ENCODE data around the gene EIF2S1. TPM values are rescaled to one million over a fixed set of nuclear protein-coding genes. Genes with fewer than 3 reads are reported as not detected.
"Not testable (repeated sequence)": the region's sequence is repeated elsewhere in the genome, so short reads cannot be mapped to it uniquely, and the experiment has no call there.

The EIF2S1 gene
- polyA plus RNA-seq, 1 donor from 2014 or later: 124 TPM

DNA sequence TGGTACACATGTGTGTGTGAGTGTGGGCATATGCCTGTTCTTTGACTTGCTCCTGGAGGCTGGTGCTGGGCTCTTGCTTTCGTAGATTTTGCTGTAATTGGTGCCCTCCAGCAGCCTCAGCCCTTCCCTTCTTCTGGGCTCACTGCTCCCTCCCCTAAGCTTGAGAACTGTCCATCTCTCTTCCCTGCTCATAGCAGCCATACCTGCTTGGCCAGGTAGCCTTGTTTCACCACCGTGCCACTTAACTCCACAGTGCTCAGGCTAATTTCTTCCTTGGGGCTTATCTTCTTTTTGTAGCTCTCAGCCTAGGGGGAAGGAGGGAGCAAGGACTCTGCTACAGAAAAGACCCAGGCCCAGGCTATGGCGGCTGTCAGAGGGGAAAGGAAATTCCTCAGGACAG, 32.0 kb downstream of the EIF2S1 start:
- no peaks in the 10 kb centered on the region for H3K9me3 Mint-ChIP-seq
- H3K4me1 Mint-ChIP-seq: no peaks in the 10 kb centered on the region
- H3K27ac Mint-ChIP-seq: no peak overlapping the region
- peaks cover 3% of the 10 kb centered on the region for H3K27me3 Mint-ChIP-seq
- H3K4me3 Mint-ChIP-seq: no peak overlapping the region
- H3K36me3 Mint-ChIP-seq: peaks cover 1% of the 10 kb centered on the region

DNA sequence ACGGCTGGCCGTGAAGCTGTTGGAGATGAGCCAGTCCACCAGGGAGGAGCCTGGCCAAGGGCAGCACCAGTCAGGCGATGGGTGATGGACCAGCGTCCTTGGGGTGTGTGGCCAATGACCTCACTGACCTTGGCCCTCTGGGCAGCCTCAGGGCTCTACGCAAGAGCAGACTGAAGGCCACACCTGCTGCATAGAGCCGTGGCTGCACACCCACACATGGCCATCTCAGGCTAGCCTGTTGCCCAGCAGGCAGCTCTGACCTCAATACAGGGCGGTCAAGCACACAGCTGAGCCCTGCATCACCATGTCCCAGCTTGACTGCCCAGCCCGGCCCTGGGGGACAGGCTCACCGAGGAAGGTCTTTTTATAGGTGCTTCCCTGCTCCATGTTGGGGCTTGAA, 32.7 kb downstream of the EIF2S1 start:
- Mint-ChIP-seq H3K36me3 (peaks cover 1% of the 10 kb centered on the region), H3K4me3 (no peak overlapping the region), H3K27me3 (peaks cover 3% of the 10 kb centered on the region), H3K9me3 (no peaks in the 10 kb centered on the region), H3K27ac (no peak overlapping the region), H3K4me1 (no peaks in the 10 kb centered on the region)

DNA sequence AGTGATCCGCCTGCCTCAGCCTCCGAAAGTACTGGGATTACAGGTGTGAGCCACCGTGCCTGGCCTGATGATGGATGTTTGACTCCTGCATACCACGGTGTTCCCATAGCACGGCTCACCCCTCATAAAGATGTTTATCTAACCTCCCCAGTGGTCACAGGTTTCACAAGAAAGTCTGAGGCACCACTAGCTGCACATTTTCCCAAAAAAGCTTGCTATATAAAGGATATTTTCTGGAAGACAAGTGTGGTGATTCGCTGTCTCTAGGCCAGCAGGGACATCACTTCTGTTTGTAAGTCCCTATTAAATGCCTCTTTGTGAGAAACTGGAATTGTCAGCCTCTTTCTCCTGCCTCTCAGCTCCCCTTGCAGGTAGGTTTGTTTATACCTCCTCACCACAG, 33.6 kb downstream of the EIF2S1 start:
- H3K4me1 Mint-ChIP-seq: no peaks in the 10 kb centered on the region
- H3K4me3 Mint-ChIP-seq: no peak overlapping the region
- H3K27ac Mint-ChIP-seq: no peak overlapping the region
- H3K9me3 Mint-ChIP-seq: no peaks in the 10 kb centered on the region
- peaks cover 3% of the 10 kb centered on the region for H3K27me3 Mint-ChIP-seq
- peaks cover 1% of the 10 kb centered on the region for H3K36me3 Mint-ChIP-seq

DNA sequence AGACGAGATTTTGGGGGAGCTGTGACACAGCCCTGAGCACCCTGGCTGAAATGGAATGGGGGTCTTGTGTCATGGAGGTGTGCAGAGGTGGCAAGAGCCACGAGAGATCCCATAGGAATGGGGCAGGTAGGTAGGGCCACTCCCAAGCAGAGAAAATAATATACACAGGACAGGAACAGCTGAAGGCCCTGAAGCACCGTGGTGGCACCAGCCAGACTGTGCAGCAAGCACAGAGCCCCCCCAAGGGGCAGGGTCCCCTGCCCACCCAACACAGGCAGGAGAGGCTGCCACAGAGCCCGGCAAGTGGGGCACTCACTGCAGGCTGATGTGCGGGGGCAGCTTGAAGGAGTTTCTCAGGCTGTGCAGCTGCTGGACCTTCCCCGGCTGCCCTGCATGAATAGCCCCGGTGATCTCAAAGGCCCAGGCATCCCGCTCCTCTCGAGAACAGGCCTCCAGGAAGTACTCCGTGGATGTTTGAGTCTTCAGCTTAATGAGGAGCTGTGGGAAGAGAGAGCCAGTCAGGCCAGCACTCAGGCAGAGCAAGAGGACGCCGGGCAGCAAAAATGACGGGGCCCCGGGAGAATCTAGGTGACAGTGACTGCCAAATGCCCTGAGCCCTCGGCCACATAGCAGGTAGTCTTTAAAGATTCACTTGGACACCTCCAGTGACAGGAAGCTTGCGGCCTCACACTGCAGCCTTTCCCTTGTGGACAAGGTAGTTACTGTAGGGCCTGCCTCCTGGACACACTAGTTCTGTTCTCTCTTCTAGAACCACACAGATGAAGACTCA, 35.2 kb downstream of the EIF2S1 start:
- Mint-ChIP-seq H3K4me1 (no peaks in the 10 kb centered on the region), H3K27ac (peak overlapping the region in 1 of 3 donors; percentile 2), H3K9me3 (peaks cover 0 to 1% (median 0%) of the 10 kb centered on the region in 3 donors), H3K27me3 (peaks cover 4% of the 10 kb centered on the region), H3K36me3 (peaks cover 1% of the 10 kb centered on the region), H3K4me3 (no peak overlapping the region)

DNA sequence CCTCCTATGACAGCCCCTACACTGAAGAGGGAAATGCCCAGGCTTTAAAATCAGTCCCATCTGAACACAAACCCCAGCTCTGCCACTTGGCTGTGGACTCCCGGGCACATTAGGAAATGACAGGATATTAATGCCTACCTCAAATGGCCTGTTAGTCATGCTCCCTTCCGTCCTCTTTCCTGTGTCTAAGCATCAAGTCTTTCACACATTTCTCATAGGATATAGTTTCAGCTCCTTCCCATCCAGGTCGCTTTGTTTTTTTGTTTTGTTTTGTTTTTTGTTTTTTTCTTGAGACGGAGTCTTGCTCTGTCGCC, 35.7 kb downstream of the EIF2S1 start:
- peaks cover 1% of the 10 kb centered on the region for H3K36me3 Mint-ChIP-seq
- H3K4me1 Mint-ChIP-seq: no peaks in the 10 kb centered on the region
- H3K4me3 Mint-ChIP-seq: no peak overlapping the region
- H3K27me3 Mint-ChIP-seq: peaks cover 8% of the 10 kb centered on the region
- peak overlapping the region in 1 of 3 donors; percentile 2 for H3K27ac Mint-ChIP-seq
- H3K9me3 Mint-ChIP-seq: peaks cover 0 to 1% (median 0%) of the 10 kb centered on the region in 3 donors

DNA sequence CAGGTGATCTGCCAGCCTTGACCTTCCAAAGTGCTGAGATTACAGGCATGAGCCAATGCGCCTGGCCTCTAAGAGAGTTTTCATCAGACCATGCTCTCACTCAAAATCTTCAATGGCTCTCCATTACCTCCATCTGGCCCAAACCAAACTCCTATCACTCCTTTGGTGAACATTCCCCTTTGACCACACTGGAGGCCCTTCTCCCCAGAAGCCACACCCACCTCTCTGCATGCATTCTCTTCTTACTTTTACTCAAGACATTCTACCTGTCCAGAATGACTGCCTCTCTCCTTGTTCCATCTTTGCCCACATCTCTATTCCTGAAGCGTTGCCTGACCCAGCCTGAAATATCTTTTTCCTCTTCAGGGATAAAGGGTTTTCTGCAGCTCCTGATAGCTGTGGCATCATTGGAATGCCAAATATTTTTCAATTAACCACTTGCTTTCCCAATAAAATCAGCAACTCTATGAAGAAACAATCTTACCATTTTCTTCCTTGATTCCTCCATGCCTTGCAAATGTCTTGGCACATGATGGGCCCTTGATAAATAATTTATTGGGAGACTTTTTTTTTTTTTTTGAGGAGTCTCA, 36.3 kb downstream of the EIF2S1 start:
- H3K36me3 Mint-ChIP-seq: peaks cover 1% of the 10 kb centered on the region
- H3K4me3 Mint-ChIP-seq: peak overlapping the region in 1 of 4 donors; percentile 73
- H3K9me3 Mint-ChIP-seq: peaks cover 0 to 1% (median 0%) of the 10 kb centered on the region in 3 donors
- H3K4me1 Mint-ChIP-seq: no peaks in the 10 kb centered on the region
- H3K27ac Mint-ChIP-seq: peak overlapping the region in 1 of 3 donors; percentile 43
- H3K27me3 Mint-ChIP-seq: peaks cover 8% of the 10 kb centered on the region

DNA sequence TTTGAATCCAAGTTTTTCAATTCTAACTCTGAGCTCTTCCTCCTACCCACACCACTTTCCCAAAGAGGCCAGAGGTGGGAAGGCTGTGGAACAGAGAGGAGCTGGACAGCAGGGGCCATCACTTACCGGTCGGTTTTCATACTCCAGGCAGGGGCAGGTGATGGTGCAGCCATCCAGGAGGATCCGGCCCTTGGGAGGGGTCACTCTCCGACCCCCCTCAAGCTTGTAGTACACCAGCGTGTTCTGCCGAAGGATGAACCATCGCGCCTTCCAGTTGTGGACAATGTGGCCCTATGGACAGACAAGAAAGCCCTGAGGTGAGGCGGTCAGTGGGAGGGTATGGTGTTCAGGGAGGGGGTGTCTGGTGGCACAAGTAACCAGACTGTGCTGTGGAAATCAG, 37.4 kb downstream of the EIF2S1 start:
- Mint-ChIP-seq H3K27ac (no peak overlapping the region), H3K27me3 (peaks cover 8% of the 10 kb centered on the region), H3K36me3 (peaks cover 1% of the 10 kb centered on the region), H3K4me1 (no peaks in the 10 kb centered on the region), H3K4me3 (no peak overlapping the region), H3K9me3 (peaks cover 0 to 1% (median under 1%) of the 10 kb centered on the region in 3 donors)

DNA sequence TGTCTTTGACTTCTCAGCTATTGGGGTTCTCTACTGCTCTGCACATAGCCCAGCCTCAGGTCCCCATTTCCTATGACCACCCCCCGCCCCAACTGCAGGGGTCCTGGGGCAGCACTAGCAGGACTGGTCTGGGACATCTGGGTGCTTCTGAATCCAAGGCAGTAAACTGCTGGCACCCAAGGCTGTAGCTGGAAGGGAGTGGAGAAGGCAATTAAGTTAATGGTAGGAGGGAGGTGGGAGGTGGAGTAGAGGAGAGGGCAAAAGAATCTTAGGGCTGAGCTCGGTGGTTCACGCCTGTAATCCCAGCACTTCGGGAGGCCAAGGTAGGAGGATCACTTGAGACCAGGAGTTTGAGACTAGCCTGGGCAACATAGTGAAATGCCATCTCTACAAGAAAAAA, 40.3 kb downstream of the EIF2S1 start:
- Mint-ChIP-seq H3K9me3 (peaks cover 0 to 5% (median 1%) of the 10 kb centered on the region in 3 donors), H3K4me3 (no peak overlapping the region), H3K36me3 (peaks cover 1% of the 10 kb centered on the region), H3K27me3 (peaks cover 8% of the 10 kb centered on the region), H3K4me1 (no peaks in the 10 kb centered on the region), H3K27ac (no peak overlapping the region)

DNA sequence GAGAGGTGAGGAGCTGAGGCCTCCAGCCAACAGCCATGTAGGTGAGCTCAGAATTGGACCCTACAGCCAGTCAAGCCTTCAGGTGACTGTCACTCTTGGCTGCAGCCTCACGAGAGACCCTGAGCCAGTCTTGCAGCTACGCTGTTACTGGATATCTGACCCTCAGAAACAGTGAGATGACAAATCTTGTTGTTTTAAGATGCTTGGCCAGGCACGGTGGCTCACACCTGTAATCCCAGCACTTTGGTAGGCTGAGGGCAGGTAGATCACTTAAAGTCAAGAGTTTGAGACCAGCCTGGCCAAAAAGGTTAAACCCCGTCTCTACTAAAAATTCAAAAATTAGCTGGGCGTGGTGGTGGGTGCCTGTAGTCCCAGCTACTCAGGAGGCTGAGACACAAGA, 45.6 kb downstream of the EIF2S1 start:
- H3K9me3 Mint-ChIP-seq: peaks cover 0 to 5% (median 0%) of the 10 kb centered on the region in 3 donors
- no peaks in the 10 kb centered on the region for H3K4me1 Mint-ChIP-seq
- peaks cover 8% of the 10 kb centered on the region for H3K27me3 Mint-ChIP-seq
- H3K4me3 Mint-ChIP-seq: no peak overlapping the region
- H3K27ac Mint-ChIP-seq: no peak overlapping the region
- H3K36me3 Mint-ChIP-seq: no peaks in the 10 kb centered on the region

DNA sequence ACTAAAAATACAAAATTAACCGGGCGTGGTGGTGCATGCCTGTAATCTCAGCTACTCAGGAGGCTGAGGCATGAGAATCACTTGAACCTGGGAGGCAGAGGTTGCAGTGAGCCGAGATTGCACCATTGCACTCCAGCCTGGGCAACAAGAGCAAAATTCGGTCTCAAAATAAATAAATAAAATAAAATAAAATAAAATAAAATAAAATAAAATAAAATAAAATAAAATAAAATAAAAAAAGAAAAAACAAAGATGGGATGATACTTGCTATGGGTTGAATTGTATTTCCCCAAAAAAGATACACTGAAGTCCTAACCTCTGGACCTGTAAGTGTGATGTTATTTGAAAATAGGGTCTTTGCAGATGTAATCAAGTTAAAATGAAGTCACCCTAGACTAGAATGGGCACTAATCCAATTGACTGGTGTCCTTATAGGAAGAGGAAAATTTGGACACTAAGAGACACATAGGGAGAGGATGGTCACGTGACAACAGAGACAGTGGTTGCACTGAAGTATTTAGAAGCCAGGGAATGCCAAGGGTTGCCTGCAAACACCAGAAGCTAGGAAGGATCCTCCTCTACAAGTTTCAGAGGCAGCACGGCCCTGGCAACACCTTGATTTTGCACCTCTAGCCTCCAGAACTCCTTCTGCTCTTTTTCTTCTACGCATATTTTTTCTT, 48.1 kb downstream of the EIF2S1 start:
- H3K4me1 Mint-ChIP-seq, H3K27ac Mint-ChIP-seq, H3K9me3 Mint-ChIP-seq, H3K36me3 Mint-ChIP-seq, H3K4me3 Mint-ChIP-seq: not testable (repeated sequence)
- H3K27me3 Mint-ChIP-seq: peaks cover 19% of the 10 kb centered on the region

DNA sequence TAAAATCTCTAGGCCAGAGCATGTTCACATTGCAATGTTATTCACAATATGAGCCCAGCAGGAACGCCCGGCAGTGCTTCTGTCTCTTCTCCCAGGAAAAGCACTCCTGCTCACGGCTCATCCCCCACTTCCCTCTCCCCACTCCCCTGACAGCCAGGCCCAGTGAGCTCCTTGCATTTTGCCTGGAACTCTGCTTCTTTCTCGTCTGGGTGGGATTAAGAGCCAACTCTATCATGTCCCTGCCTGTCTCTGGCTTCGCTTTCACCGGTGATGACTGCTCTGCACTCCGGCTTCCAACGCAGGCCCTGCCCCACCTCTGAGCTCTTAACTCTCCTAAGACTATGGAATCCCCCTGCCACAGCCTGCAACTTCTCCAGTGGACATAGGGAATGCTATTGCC, 49.3 kb downstream of the EIF2S1 start:
- no peaks in the 10 kb centered on the region for H3K9me3 Mint-ChIP-seq
- H3K27ac Mint-ChIP-seq: no peak overlapping the region
- H3K27me3 Mint-ChIP-seq: peaks cover 19% of the 10 kb centered on the region
- peaks cover 0 to 2% (median 0%) of the 10 kb centered on the region in 3 donors for H3K4me1 Mint-ChIP-seq
- no peaks in the 10 kb centered on the region for H3K36me3 Mint-ChIP-seq
- H3K4me3 Mint-ChIP-seq: peak overlapping the region in 1 of 4 donors; percentile 51

DNA sequence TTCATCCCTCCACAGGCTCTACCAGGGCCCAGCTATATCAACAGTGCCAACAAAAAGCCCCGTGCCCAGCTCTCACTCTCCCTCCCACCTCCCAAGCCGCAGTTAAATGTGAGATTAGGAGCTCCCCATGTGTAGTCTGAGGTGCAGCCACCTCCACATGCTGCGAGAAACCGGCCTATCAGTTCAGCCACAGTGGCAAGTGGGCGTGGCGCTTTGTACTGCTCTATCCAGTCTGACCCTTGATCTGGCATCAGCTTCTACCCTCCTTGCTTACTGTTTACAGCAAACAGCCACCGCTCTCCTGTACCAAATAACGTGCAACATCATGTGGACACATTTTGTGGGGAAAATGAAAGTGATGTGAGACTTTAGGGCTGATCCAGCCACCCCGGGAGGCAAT, 50.2 kb downstream of the EIF2S1 start:
- Mint-ChIP-seq H3K4me1 (peaks cover 0 to 2% (median 0%) of the 10 kb centered on the region in 3 donors), H3K27me3 (peaks cover 19% of the 10 kb centered on the region), H3K9me3 (no peaks in the 10 kb centered on the region), H3K4me3 (no peak overlapping the region), H3K36me3 (no peaks in the 10 kb centered on the region), H3K27ac (no peak overlapping the region)

DNA sequence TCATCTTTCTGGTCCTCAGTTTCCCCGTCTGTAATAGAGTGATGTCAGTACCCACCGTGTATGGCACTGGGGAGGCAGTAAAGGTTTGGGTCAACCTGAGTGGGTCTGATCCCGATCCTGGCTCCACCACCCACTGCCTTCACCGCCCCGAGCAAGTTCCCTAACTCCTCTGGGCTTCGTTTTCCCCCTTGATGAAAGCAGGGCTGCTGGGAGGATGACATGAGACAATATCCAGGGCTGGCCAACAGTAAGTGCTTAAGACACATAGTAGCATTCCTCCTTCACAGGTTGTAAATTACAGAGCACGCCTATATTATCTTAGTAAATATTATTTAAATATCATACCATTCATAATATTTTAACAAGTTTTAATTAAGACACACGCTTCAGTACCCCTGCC, 51.2 kb downstream of the EIF2S1 start:
- Mint-ChIP-seq H3K4me3 (no peak overlapping the region), H3K27me3 (peaks cover 15% of the 10 kb centered on the region), H3K36me3 (no peaks in the 10 kb centered on the region), H3K4me1 (peaks cover 0 to 2% (median 0%) of the 10 kb centered on the region in 3 donors), H3K9me3 (no peaks in the 10 kb centered on the region), H3K27ac (no peak overlapping the region)

DNA sequence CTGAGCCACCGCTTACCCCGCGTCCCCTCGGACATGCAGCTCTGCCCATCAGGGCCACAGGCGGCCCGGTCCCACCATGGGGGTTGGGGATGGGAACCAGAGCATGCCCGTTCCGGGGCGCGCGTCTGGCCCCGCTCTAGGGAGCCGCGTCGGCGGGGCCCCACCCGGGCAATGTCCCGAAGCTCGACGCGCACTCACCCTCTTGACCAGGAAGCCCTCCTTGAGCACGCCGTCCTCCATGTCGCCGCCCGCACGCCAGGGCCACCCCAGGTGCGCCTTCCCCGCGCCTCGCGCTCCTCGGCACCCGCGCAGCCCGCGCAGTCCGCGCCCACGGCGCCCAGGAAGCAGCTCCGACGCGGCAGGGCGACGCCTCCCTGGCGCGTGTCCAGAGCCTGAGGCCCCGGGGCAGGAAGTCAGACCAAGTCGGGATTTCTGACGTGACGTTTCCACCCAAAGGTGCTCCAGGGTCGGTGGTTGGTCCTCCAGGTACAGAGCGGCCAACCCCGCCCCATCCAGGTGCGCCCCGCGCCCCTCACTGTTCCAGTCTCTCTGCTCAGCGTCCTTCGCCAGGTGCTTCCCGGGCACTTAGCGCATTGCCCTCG, 51.8 kb downstream of the EIF2S1 start, which contains the start of gene PLEK2:
PLEK2 (minus strand) TSS at position 346 of the 602 bp plus-strand sequence; CDS start at position 240, 106 bp downstream.
- H3K36me3 Mint-ChIP-seq: no peaks in the 10 kb centered on the region
- peak within 1 kb of the TSS in 2 of 4 donors; percentile 60 to 75 for H3K4me3 Mint-ChIP-seq
- peaks cover 15% of the 10 kb centered on the region for H3K27me3 Mint-ChIP-seq
- H3K4me1 Mint-ChIP-seq: peaks cover 0 to 6% (median 0%) of the 10 kb centered on the region in 3 donors
- H3K9me3 Mint-ChIP-seq: no peaks in the 10 kb centered on the region
- no peak within 1 kb of the TSS for H3K27ac Mint-ChIP-seq

Measured in IgD-negative memory B cell (primary cell).